Activated effector memory CD4-positive, alpha-beta T cell treated with anti-CD3 and anti-CD28 coated beads, Interleukin-2, amount 50 U/mL, for 16 hours (primary cell): ENCODE measurements around the gene USP47.

Experiments
- DNase-seq: peaks from one replicate; pipeline ENCODE4 v3.0.0-alpha.2; 2020

Gene USP47

DNA sequence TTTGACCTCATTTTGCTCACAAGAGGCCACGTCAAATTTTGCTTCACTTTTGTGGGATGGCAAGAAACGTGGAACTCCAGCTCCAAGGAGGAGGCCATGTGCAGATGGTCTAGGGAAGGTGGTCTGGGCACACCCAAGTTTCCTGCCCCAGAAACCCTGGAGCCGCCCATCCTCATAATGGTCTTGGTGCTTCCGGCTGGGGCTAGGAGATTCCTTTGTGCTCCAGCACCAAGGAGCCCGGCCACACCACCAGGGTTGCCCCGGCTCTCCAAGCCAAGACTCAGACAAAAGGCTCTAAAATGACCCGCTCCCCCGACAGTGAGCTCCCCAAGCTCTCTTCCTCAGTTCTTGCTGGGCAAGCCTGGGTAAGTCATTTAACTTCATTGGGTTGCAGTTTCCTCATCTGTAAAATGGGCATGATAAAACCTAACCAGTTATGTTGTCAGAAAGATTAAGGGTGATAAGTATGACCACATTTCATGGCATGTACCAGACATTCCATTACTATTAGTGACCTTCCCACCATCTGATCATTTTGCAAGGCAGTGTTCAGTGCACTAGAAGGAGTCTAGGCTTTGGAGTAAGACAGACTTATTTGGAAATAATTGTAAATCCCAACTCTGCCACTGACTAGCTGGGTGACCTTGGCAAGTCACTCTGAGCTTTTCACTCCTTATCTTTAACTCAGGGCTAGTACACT is 143.4 kb downstream of the USP47 start:
- DNase-seq = no peak

DNA sequence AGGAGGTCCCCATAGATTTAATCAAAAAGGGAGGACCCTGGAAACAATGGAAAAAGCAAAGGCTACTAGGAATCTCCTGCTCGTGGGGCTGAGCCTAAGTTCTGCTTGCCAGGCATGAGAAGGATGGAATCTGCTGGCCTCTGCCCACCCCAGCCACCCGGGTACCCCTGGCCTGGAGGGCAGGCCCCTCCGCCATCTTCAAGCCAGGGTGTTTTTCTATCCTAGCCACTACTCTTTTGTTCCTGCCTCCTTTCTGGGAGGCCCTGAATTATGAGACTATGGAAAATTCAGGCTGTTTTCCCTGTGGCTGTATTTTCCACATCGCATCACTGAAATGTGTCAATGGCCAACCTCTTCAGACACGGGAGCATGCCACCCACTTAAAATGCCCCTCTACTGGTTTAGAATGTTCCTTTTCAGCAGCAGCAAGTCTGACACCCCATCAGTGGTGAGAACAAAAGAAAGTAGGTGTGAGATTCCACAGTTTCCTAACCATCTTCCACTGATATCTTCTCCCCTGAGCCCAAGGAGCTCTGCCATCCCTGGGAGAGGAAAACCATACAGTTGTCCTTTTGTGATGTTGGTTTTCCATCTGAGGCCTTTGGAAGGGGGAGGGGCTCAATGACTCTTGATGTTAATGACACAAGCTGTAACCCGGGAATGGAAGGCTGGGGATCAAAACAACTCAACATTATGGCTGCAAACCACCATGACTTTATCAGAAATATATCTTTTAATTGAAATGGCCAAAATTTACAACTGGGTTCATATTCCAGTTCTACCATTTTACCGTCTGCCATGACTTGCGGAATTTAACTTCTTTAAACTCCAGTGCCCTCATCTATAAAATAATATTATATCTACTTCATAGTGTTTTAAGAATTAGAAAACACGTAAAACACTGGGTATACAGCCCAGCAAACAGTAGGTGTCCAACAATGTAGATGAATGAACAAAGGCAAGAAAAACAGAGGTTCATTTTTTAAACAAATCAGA is 144.5 kb downstream of the USP47 start:
- no peak for DNase-seq

DNA sequence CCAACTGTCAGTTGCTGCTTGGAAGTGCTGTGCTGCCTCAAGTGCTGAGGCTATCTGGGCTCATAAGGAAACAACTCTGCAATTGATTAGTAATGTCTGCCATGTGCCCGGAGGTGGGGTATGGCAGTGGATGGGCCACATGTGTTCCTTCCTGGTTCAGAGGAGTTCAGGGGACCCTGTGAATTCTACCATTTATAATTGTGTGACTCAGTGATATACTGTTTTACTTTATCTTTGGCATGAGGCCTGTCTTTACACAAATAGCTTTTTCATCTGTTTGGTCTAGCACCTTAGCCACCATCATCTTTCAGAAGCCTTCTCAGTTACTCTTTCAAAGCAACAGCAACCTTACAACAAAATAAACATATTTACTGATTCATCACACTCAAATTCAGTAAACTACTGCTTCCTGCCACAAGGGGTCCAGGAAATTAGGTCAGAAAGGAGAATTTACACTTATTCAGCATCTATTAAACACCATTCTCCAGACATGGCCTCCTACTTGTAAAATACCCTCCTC is 145.8 kb downstream of the USP47 start:
- no peak for DNase-seq

DNA sequence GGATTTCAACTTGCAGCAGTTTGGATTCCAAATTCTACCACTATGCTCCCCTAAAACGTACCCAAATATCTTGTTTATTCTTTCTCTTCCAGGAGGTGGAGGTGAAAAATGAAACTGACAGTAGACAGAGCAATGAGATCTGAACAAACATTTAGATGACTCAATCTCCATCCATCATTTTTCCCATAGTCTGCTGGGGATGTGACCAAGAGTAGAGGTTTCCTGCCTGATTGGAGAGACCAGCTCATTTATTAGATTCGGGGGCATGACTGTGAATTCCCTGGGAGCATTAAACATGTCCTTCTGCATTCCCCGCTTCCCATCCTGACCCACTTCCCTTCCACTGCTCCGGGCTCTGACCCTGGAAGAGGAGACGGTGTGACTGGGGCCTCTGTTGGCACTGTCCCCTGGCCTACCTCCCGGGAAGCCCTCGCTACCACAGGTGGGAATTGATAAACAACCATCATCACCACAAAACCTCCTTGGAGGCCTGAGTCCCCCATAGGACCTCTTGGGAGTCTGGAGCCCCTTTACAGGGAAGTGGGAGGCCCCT is 146.4 kb downstream of the USP47 start:
- DNase-seq = peak; percentile 60

DNA sequence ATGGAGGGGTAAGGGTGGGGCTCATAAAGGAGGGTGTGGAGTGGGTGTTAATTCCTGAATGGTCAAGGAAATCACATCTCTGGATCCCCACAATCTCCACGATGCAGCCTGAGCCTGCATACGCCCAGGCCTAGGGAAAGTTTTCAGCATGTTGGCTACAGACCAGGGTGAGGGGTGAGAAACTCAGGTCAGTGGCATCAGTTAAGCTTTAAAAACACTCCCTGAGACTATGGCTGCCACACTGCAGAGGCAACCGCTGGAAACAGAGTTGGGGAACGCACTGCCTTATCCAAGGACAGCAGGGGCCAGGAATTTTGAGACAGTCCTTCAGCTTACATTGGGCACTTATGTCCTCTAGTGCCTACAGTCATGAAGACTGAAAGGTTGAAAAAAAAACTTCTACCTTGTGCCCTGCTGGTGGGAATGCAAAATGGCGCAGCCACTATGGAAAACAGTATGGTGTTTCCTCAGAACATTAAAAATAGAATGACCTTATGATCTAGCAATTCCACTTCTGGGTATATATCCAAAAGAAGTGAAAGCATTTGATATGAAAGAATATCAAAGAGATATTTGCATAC is 147.0 kb downstream of the USP47 start:
- peak; percentile 31 for DNase-seq

DNA sequence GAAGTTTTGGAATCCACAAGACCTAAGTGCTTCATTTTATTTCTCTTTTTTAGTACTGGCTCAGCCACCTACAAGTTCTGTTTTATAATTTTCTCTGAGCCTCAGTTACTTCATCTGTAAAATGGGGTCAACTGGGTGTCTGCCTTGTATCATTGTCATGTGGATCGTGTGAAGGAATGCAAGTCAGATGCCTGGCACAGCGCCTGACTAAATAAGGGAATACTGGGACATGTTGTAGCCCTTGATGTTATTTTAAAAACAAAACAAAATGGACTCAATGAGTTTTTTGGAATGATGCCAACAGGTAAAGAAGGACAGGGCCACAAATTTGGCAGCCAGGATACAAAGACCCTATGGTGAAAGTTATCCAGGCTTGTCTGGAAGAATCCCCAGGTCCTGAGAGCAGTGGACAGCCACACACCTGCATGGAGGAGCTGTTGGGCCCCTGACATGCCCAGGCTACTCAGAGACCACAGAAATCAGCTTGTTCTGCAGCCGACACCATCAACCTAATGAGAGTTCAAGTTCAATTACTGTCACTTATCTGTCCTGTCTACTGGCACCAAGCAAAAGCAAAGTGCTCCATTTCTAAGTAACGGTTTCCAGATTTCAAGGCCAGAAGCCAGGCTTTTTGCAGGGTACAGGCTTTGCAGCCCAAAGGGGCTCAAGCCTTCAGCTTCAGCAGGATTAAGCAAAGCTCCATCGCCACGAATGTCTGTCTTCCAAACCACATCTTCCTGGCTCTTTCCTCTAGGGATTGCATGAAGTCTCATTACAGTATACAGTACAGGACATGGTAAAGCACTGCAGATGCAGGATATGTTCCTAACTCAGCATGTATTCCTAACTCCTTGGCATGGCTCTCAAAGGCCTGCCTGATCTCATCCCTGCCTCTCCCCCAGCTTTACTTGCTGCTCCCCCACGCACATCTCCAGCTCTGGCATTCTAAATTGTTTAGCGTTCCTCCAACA is 148.3 kb downstream of the USP47 start:
- no peak for DNase-seq

DNA sequence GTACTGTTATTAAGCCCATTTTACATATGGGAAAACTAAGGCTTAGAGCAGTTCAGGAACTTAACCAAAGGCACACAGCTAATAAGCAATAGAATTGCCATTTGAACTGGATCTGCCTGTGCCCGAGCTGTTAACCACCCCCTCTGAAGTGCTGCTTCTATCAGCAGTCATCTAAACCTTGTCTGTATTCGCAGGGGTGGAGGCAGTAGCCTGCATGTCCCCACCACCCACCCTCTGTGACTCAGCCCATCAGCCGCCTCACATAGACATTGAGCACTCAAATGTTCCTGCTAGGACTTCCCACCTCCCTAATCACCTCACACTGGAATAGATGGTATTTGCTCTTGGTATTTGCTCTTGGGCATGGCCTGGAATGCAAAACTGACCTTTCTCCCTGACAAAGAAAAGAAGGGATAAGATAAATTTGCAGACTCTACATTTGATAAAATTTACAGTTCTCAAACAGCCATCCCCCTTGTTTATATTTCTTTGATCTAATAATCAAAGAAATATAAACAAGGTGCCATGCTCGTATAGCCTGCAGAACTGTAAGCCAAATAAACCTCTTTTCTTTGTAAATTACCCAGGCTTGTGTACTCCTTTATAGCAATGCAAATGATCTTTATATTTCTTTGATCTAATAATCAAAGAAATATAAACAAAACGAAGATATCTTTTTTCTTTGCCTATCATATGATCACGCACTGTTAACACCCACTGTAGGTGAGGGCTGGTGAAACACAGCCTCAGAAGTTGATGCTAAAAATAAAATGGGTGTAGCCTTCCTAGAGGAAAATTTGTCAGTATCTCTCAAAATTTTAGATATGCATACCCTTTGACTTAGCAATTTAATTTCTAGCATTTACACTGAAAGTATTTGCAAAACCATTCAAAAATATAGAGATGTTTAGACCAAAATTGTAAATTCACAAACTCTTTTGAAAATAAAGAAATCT is 150.8 kb downstream of the USP47 start:
- DNase-seq = no peak

DNA sequence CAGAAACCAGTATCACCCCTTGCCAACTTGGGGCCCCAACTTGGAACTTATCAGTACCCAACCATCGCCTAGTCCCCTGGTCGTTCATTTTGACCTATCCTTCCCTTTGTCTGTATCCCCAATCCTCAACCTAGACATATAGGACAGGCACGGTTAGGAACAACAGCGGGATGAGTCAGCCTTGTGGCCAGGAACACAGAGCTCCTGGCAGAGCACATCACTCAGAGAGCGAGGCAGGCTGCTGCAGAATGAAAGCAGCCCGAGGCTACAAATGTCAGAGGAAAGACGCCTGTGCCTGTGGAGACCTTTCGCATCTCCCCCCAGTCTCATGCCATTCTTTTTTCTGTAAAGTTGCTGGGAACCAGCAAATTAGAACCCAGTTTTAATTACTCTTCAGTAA is 152.1 kb downstream of the USP47 start:
- no peak for DNase-seq

DNA sequence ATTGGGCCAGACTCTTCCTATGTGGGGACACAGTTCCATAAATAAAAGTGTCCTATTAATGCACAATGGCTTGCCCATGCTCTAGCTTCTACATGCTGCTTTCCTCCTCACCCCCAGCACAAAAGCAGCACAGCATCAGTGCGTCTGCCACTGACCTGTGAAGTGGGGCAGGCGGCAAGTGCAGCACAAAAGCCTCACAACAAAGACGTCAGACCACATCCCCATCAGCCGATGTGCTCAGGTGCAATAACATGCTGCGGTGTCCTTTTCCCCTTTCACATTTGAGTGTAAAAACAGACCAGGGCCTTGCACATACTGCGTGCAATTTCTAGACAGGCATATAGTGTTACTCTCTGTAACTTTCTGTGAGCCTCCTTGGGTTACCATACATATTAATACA is 153.8 kb downstream of the USP47 start:
- DNase-seq = no peak

DNA sequence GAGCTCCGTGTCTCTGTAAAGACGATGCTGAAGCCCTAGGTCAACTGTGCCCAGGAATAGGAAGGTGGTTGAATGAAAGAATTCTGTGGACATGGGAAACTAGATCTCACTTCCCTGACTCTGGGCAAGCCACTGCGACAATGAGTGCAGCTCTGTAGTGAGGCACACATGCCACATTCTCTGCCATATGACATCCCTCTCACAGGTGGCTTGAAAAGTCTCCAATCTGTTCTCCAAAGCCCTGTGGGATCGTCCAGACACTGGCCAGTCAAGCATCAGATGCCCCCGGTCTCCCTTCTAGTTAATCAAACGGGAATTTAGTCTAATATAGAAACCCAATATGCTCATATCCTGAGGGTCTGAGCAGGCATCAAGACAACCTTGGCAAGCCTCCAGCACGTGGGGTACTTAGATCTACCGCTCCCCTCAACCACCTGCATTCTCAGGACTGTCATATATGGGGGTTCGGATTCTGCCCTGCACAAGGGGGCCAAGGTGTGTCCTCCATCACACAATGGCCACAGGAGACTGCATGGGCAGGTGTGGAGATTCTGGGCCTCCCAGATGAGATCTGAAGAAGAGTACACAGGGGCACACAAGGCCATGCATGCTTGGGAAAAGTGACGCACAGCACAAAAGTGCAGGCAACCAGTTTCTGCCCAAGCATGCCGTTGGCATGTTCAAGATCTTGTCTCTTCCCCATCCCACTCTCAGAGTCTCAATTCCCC is 154.7 kb downstream of the USP47 start:
- no peak for DNase-seq

DNA sequence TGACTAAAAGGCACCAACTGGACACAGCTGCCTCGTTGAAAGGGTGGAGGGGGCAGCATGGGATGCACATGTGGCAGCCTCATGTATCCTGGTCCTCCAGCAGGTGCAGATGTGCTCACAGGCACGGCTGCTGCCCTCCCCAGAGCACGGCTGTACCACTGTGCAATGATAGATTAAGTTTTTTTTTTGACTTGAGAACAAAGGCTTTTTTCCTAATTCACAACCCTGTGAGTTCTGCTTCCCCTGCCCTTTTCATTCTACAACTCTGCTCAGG is 155.2 kb downstream of the USP47 start:
- DNase-seq = no peak

DNA sequence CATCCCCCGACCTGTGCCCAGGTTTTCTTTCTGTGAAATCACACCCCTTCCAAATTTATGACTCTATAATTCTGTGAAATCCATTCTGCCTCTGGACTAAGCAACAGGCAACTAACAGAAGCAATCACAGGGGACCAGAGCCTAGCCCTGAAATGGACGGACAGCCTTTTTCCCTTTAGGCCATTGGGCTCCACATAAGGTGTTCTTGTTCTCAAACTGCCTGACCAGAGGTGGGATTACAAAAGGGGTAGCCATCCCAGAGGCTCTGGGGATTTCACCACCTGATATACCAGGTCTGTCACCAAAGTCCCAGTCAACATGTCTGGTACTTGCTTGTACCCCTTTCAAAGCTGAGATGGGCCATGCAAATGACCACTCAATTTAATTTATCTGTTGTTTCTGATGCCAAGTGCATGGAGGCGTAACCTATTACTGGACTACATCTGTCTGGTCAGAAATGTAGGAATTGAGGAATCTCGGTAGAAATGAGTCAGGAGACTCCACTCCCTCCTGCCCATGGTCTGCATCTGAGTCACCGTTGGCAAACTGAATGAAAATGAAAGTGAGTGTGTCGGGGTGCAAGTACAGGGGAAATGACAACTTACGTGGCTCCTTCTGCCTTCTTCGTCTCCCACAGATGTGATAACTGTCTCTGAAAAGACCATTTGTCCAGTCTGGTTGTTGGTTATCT is 156.5 kb downstream of the USP47 start:
- no peak for DNase-seq

DNA sequence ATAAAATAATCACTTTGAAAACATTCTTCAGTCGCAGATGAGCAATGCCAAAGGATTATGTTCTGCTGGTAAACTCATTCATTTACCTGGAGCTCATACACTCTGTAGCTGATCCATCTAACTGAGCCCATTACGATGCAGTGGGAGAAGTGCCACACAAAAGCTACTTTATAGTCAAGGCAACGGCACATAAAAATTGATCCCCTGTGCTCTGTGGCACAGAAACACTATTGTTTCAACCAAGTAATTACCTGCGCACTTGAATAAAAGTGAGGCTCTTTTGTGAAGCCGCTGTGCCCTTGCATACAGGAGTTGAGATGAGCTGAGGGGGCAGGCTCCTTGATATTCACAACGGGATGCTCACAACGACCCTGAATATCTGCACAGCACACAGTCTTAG is 159.4 kb downstream of the USP47 start:
- no peak for DNase-seq

DNA sequence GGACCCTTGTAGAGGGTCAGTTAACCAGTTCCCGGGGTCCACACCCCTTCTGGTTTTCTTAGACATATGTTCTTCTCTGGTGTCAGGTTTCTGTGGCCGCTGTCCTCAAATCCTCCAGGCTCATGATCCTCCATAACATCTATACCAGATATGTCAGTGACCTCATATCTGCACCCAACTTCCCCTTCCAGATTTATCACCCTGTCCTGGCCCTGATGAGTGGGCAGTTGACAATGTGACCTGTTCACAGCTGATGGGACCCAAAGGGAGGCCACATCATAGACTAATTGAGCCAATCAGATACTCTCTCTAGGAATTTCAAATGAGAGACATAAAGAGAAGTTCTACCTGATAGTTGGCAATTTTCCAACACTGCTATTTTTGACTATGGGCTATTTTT is 161.6 kb downstream of the USP47 start:
- no peak for DNase-seq

DNA sequence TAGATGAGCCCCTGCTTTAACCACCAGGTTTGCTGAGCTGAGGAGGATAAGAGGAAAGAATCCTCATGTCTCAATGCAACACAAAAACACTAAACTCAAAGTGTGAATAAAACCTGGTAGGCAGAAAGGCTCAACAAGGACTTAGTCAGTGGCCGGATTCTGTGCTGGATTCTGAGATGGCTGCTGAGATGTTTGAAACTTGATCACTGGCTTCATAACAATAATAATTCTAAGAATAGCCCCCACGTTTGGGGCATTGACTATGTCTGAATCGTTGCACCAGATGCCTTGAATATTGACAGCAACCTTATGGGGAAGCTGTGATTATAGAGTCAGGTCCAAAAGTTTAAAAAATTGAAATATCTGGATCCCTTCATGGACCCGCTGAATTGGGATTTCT is 162.0 kb downstream of the USP47 start:
- DNase-seq = no peak

DNA sequence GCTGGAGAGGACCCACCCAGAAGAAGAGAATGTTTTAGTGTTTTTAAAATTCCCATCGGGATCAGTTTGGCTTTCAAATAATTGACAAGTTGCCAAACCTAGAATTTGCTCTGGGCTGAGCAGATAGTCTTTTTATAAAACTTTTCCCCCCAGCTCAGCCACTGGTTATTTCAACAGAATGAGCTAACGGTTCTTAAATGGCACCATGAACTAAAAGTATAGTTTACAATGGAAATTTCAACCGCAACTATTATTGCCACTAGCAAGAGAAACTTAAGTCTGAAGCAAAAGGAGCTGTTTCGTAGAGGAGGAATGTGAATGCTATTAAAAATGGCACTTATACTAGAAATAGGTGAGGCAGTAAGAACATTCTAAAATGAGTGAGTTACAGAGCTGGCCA is 163.3 kb downstream of the USP47 start:
- no peak for DNase-seq

DNA sequence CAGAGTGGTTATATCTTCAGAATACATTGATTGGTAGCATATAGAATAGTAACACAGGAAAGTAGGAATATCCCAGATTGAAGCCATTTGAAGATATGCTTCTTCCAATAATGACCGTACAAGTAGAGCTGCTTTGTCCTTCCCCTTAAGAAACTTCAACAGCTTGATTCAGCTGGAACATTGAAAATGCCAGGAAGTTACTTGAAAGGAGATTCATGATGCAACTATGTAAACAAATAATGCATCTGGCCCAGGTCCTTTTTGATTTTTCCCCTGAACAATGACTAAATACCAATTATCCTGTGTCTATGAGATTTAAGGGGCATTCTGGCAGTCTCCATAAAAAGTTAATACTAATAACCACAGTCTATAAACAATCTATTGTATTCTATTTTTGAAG is 163.7 kb downstream of the USP47 start:
- DNase-seq = no peak

DNA sequence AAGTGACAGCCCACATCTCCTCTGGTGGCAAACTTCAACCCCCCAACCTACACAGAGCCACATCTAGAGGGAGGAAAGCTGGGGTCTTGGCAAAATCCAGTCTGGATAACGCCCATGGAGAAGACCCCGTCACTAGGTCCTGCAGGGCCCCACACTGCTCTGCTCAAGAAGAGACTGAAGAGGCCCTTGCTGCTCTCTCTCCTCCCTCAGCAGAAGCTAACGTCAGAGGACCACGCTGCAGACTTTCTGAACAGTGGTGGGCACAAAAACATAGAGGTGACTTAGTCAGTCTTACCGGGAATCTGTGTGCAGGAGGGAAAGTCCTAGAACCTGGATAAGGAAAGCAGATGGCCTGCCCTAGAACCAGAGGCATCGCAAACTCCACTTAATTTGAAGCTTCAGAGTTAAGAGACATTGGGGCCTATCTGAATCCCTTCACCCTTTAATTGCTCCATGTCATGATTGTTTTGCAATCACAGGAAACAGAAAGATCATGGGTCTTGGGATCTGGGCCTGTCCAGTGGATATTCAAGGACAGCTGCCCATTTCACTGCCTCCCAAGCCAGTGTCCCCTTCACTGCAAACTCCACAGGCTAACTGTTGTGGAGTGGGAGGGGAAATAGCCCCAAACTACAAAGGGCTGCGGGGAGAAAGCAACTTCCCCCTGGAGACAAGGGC is 164.9 kb downstream of the USP47 start:
- DNase-seq = no peak

DNA sequence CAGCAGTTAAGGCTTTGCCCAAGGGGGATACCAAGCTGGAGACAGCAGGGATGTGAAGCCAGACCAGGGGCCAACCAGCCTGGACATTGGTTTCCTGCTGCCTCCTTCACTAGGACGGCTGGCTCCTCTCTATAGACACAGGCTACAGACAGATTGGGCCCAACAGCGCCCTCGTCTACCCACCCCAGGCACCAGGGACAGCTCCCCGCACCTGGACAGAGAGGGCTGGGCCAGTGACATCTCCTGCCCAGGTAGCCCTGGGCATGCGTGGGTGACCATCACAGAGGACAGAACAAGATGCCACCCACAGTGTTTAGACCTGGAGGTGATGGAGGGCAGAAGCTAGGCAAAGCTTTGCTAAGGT is 165.4 kb downstream of the USP47 start:
- no peak for DNase-seq
